Adipose tissue (tissue), 3 donors: Measurements from ENCODE around the gene ELMO1. TPM values are rescaled to one million over a fixed set of nuclear protein-coding genes. Genes with fewer than 3 reads are reported as not detected.

Experiments used
- H3K27ac ChIP-seq: one replicate; pipeline ENCODE4 v1.5.1; 2013; ENCODE audit warnings: low read depth, low read length
- WGBS, 3 donors: extraction: QIAGEN DNeasy Blood & Tissue Kit; methylation state at CpG; one replicate each; pipeline ENCODE4 v1.1.7; 2013; 5-methylcytosine and 5-hydroxymethylcytosine counted together
- polyA plus RNA-seq, 3 donors: library from polyadenylated mRNA; stranded (reverse); fragments of 200-250 nt; gene quantifications; one replicate each; pipeline ENCODE4 v1.2.3, GENCODE V29; 2013
- donor health status: healthy with polysubstance abuse.
- donor health status: Bipolar disorder and iron deficiency.
- donor health status: healthy.

The ELMO1 gene
- polyA plus RNA-seq, 3 donors: 3.4 to 22.4 (median 13.9) TPM

GRCh38 chr7:36962367-36962766, 486.3 kb downstream of the ELMO1 start:
- H3K27ac ChIP-seq: no peak overlapping the region
- WGBS, 3 donors: 83 to 94% (median 88%) methylated on average over 3 of the region's 3 CpGs

GRCh38 chr7:36961693-36962092, 487.0 kb downstream of the ELMO1 start:
- no peak overlapping the region for H3K27ac ChIP-seq

GRCh38 chr7:36961097-36961496, 487.6 kb downstream of the ELMO1 start:
- no peak overlapping the region for H3K27ac ChIP-seq
- 57 to 95% (median 91%) methylated on average over 2 of the region's 2 CpGs for WGBS, 3 donors

- 92 to 100% (median 98%) methylated on average over 1 of the region's 1 CpG for WGBS, 3 donors
Observed at GRCh38 chr7:36960105-36960504, 488.6 kb downstream of the ELMO1 start.

GRCh38 chr7:36958111-36958733, 490.4 kb downstream of the ELMO1 start:
- H3K27ac ChIP-seq: no peak overlapping the region
- 65 to 74% (median 66%) methylated on average over 4 of the region's 4 CpGs for WGBS, 3 donors

More at GRCh38 chr7:36960105-36960504, 488.6 kb downstream of the ELMO1 start:
- H3K27ac ChIP-seq: no peak overlapping the region

GRCh38 chr7:36957620-36958019, 491.0 kb downstream of the ELMO1 start:
- WGBS, 3 donors: 74 to 95% (median 74%) methylated on average over 3 of the region's 3 CpGs
- H3K27ac ChIP-seq: no peak overlapping the region

GRCh38 chr7:36956814-36957213, 491.9 kb downstream of the ELMO1 start:
- 86 to 98% (median 95%) methylated on average over 6 of the region's 6 CpGs for WGBS, 3 donors
- H3K27ac ChIP-seq: no peak overlapping the region

GRCh38 chr7:36955456-36956129, 493.1 kb downstream of the ELMO1 start:
- WGBS, 3 donors: 92 to 94% (median 92%) methylated on average over 3 of the region's 3 CpGs
- H3K27ac ChIP-seq: no peak overlapping the region

- 92 to 98% (median 96%) methylated on average over 3 of the region's 3 CpGs for WGBS, 3 donors
- H3K27ac ChIP-seq: no peak overlapping the region
Observed at GRCh38 chr7:36951257-36951697, 497.4 kb downstream of the ELMO1 start.

- H3K27ac ChIP-seq: no peak overlapping the region
- 62 to 74% (median 66%) methylated on average over 8 of the region's 8 CpGs for WGBS, 3 donors
Observed at GRCh38 chr7:36949711-36950600, 498.7 kb downstream of the ELMO1 start.

GRCh38 chr7:36946401-36946739, 502.3 kb downstream of the ELMO1 start:
- 58 to 96% (median 95%) methylated on average over 2 of the region's 2 CpGs for WGBS, 3 donors
- H3K27ac ChIP-seq: no peak overlapping the region

- H3K27ac ChIP-seq: no peak overlapping the region
- 22 to 90% (median 80%) methylated on average over 7 of the region's 7 CpGs for WGBS, 3 donors
Observed at GRCh38 chr7:36945612-36946400, 502.9 kb downstream of the ELMO1 start.

- no peak overlapping the region for H3K27ac ChIP-seq
- WGBS, 3 donors: 42 to 93% (median 87%) methylated on average over 5 of the region's 5 CpGs
Observed at GRCh38 chr7:36944838-36945237, 503.8 kb downstream of the ELMO1 start.

- 64 to 86% (median 79%) methylated on average over 8 of the region's 8 CpGs for WGBS, 3 donors
- no peak overlapping the region for H3K27ac ChIP-seq
Observed at GRCh38 chr7:36943591-36944435, 504.9 kb downstream of the ELMO1 start.

- WGBS, 3 donors: 60 to 96% (median 92%) methylated on average over 9 of the region's 9 CpGs
- no peak overlapping the region for H3K27ac ChIP-seq
Observed at GRCh38 chr7:36942955-36943354, 505.7 kb downstream of the ELMO1 start.

GRCh38 chr7:36942541-36942940, 506.1 kb downstream of the ELMO1 start:
- H3K27ac ChIP-seq: no peak overlapping the region

GRCh38 chr7:36942025-36942424, 506.6 kb downstream of the ELMO1 start:
- no peak overlapping the region for H3K27ac ChIP-seq
- 76 to 95% (median 92%) methylated on average over 3 of the region's 3 CpGs for WGBS, 3 donors

More at GRCh38 chr7:36942541-36942940, 506.1 kb downstream of the ELMO1 start:
- 71 to 94% (median 91%) methylated on average over 4 of the region's 4 CpGs for WGBS, 3 donors

GRCh38 chr7:36941359-36941758, 507.3 kb downstream of the ELMO1 start:
- 45 to 78% (median 45%) methylated on average over 1 of the region's 1 CpG for WGBS, 3 donors

More at GRCh38 chr7:36941359-36941758, 507.3 kb downstream of the ELMO1 start:
- no peak overlapping the region for H3K27ac ChIP-seq
